GM12878 (cell line): ENCODE results near the gene ICA1. TPM values are rescaled to one million over a fixed set of nuclear protein-coding genes. Genes with fewer than 3 reads are reported as not detected.

Experiments
- ATAC-seq: fragments of 200-7000 bp; cut with Tn5 transposase; 3 replicates; pipeline ENCODE4 v1.9.1; 2020; ENCODE audit warnings: mild to moderate bottlenecking, moderate library complexity
- BruUV-seq: library from RNA; stranded (reverse); fragments of 400-500 nt; replicated peaks from 2 replicates; lab custom pipeline; 2021; lab: Mats Ljungman, UMichigan
- CTCF ChIA-PET: fragments of 300-600 bp; sonication (Branson Sonifier 250); formaldehyde crosslinking; extraction: SDS; loops from one replicate; lab custom pipeline; 2021; ENCODE audit warnings: inconsistent platforms; lab: Yijun Ruan, JAX
- POLR2A ChIA-PET: fragments of 350-600 bp; formaldehyde crosslinking; extraction: SDS; loops from one replicate; lab custom pipeline; 2021; ENCODE audit warnings: inconsistent platforms; lab: Charles Lee
- RAD21 ChIA-PET: fragments of 300-600 bp; sonication (Branson Sonifier 250); formaldehyde crosslinking; loops from one replicate; lab custom pipeline; 2023; ENCODE audit warnings: antibody characterized with exemption; ENCODE audit not compliant: unreplicated experiment; lab: Charles Lee
- SMC1A ChIA-PET: fragments of 300-600 bp; sonication (Branson Sonifier 250); formaldehyde crosslinking; loops from one replicate; lab custom pipeline; 2023; ENCODE audit not compliant: unreplicated experiment, uncharacterized antibody; lab: Charles Lee
- DNase-seq: peaks from one replicate; pipeline ENCODE4 v3.0.0-alpha.2; 2011; ENCODE audit warnings: low read depth, low spot score
- FAIRE-seq: peaks from 3 replicates; lab custom pipeline; 2011; peaks lifted over from hg19 to GRCh38; lab: Jason Lieb, UNC
- H2AFZ ChIP-seq: 2 replicates; pipeline ENCODE4 v1.6.0; 2011; ENCODE audit warnings: low read depth, low read length, control low read depth; ENCODE audit not compliant: control insufficient read depth
- H3K27ac ChIP-seq: 2 replicates; pipeline ENCODE4 v1.5.1; 2011; ENCODE audit warnings: control low read depth; ENCODE audit not compliant: control insufficient read depth, insufficient read depth
- H3K27me3 ChIP-seq, 2 experiments: replicated peaks in 1 of 2; 2 replicates each; pipeline versions ENCODE4 v1.6.0 to v1.6.1; 2011; ENCODE audit warnings: low read length in 1 of 2; ENCODE audit not compliant: control insufficient read depth in 2 of 2, insufficient read depth in 2 of 2
- H3K36me3 ChIP-seq, 2 experiments: 2 replicates each; pipeline ENCODE4 v1.5.1; 2011; ENCODE audit warnings: low read length in 1 of 2; ENCODE audit not compliant: control insufficient read depth in 2 of 2, insufficient read depth in 2 of 2
- H3K4me1 ChIP-seq: 2 replicates; pipeline ENCODE4 v1.6.1; 2011; ENCODE audit warnings: mild to moderate bottlenecking, low read length, moderate library complexity, mixed read lengths; ENCODE audit not compliant: control insufficient read depth, insufficient read depth
- H3K4me2 ChIP-seq: 2 replicates; pipeline ENCODE4 v1.6.0; 2011; ENCODE audit warnings: control low read depth; ENCODE audit not compliant: control insufficient read depth, insufficient read depth
- H3K4me3 ChIP-seq: fragments of 200-600 bp; sonication (generic); 2 replicates; pipeline ENCODE4 v1.5.1; 2016
- H3K79me2 ChIP-seq: 2 replicates; pipeline ENCODE4 v1.6.0; 2011; ENCODE audit warnings: low read length; ENCODE audit not compliant: control insufficient read depth, insufficient read depth
- H3K9ac ChIP-seq: 2 replicates; pipeline ENCODE4 v1.8.0; 2011; ENCODE audit warnings: low read length, control low read depth, mixed read lengths; ENCODE audit not compliant: control insufficient read depth, insufficient read depth
- H3K9me3 ChIP-seq: replicated peaks from 3 replicates; pipeline ENCODE4 v1.5.1; 2011; ENCODE audit warnings: mild to moderate bottlenecking, low read length; ENCODE audit not compliant: control insufficient read depth, insufficient read depth
- H4K20me1 ChIP-seq: 2 replicates; pipeline ENCODE4 v1.6.0; 2011; ENCODE audit not compliant: control insufficient read depth, insufficient read depth
- CREB1 ChIP-seq: IDR thresholded peaks from 2 replicates; pipeline ENCODE4 v1.6.1; 2012; ENCODE audit warnings: low read depth, mild to moderate bottlenecking, inconsistent platforms
- KDM1A ChIP-seq: fragments of 200-600 bp; sonication (generic); IDR thresholded peaks from 2 replicates; pipeline ENCODE4 v1.6.1; 2016; ENCODE audit warnings: borderline replicate concordance
- MTA2 ChIP-seq: fragments of 450-650 bp; IDR thresholded peaks from 2 replicates; pipeline ENCODE4 v1.6.1; 2016; ENCODE audit warnings: low read depth, mild to moderate bottlenecking, moderate library complexity
- NBN ChIP-seq: fragments of 450-650 bp; IDR thresholded peaks from 2 replicates; pipeline ENCODE4 v1.6.1; 2016
- PAX5 ChIP-seq: IDR thresholded peaks from 2 replicates; pipeline ENCODE4 v1.6.1; 2011; ENCODE audit warnings: low read depth, low read length, borderline replicate concordance
- RUNX3 ChIP-seq: IDR thresholded peaks from 2 replicates; pipeline ENCODE4 v1.6.1; 2012; ENCODE audit warnings: low read length, inconsistent platforms
- SIX5 ChIP-seq: IDR thresholded peaks from 2 replicates; pipeline ENCODE4 v1.6.1; 2011; ENCODE audit warnings: mild to moderate bottlenecking, low read depth, low read length, moderate library complexity; ENCODE audit not compliant: severe bottlenecking
- SPI1 ChIP-seq: IDR thresholded peaks from 2 replicates; pipeline ENCODE4 v1.6.1; 2011; ENCODE audit warnings: low read depth, mild to moderate bottlenecking, low read length, moderate library complexity, borderline replicate concordance; ENCODE audit not compliant: insufficient read depth
- STAT1 ChIP-seq: fragments of 450-650 bp; conservative IDR thresholded peaks from 2 replicates; pipeline ENCODE4 v1.6.1; 2014; ENCODE audit warnings: antibody characterized with exemption, mild to moderate bottlenecking
- SUPT20H ChIP-seq: IDR thresholded peaks from 2 replicates; pipeline ENCODE4 v1.6.1; 2011; ENCODE audit warnings: low read depth, mild to moderate bottlenecking, low read length, moderate library complexity, borderline replicate concordance; ENCODE audit not compliant: control insufficient read depth
- ZNF217 ChIP-seq: fragments of 450-650 bp; IDR thresholded peaks from 2 replicates; pipeline ENCODE4 v1.6.1; 2017; ENCODE audit warnings: antibody characterized with exemption, mild to moderate bottlenecking
- WGBS: methylation state at CpG from one replicate; pipeline ENCODE4 v1.1.6; 2016; ENCODE audit warnings: low lambda C conversion rate; ENCODE audit not compliant: insufficient replicate concordance, insufficient coverage; ENCODE audit errors: missing lambda C conversion rate; 5-methylcytosine and 5-hydroxymethylcytosine counted together
- in situ Hi-C: fragments of 300-500 bp; cut with MboI; formaldehyde crosslinking; loops from 9 replicates; pipeline ENCODE4 v1.14.3; 2018; ENCODE audit warnings: mixed read lengths
- intact Hi-C: fragments of 100-400 bp; cut with micrococcal nuclease; formaldehyde crosslinking; loops from one replicate; pipeline ENCODE4 v1.14.2; 2022; ENCODE audit not compliant: unreplicated experiment
- polyA plus RNA-seq, 11 experiments: library from polyadenylated mRNA; depleted of rRNA in 4 of 11; unstranded in 6 of 11; stranded (reverse) in 5 of 11; fragments of >200 nt; fragmentation: Nextera tagmentation in 4 of 11; fragmentation: Illumina TruSeq in 1 of 11; extraction: Ambion mirVana in 4 of 11; extraction: Trizol in 1 of 11; gene quantifications; 1 replicate in 1 of 11; 2 replicates in 10 of 11; pipeline versions ENCODE4 v1.2.1 to v1.2.3, GENCODE V29; 2011 to 2016; ENCODE audit warnings: inconsistent platforms in 2 of 11, missing spikeins in 2 of 11, low read depth in 1 of 11
- total RNA-seq, 4 experiments: library from RNA; depleted of rRNA in 3 of 4; stranded (reverse); fragments of >200 nt in 3 of 4; fragmentation: Illumina TruSeq in 1 of 4; extraction: Trizol in 1 of 4; gene quantifications; 2 replicates each; pipeline versions ENCODE4 v1.2.1 to v1.2.3, GENCODE V29; 2013 to 2021
- TF ChIP-seq, protein P1 (sequence below), 3 experiments: IDR thresholded peaks in 2 of 3; conservative IDR thresholded peaks in 1 of 3; 2 replicates each; pipeline ENCODE4 v1.5.1; 2011; ENCODE audit warnings: low read depth in 3 of 3, low read length in 3 of 3, mild to moderate bottlenecking in 3 of 3, control low read depth in 2 of 3, moderate library complexity in 2 of 3, inconsistent platforms in 1 of 3, mixed read lengths in 1 of 3; ENCODE audit not compliant: control insufficient read depth in 2 of 3, insufficient read depth in 1 of 3; ENCODE audit errors: extremely low read depth in 1 of 3
- TF ChIP-seq, protein P2 (sequence below): IDR thresholded peaks from 2 replicates; pipeline ENCODE4 v1.6.1; 2012; ENCODE audit warnings: low read depth, low read length, improper control_type of control experiment
- TF ChIP-seq, protein P3 (sequence below): IDR thresholded peaks from 2 replicates; pipeline ENCODE4 v1.6.1; 2012; ENCODE audit warnings: mild to moderate bottlenecking, low read depth, low read length

The ICA1 gene
- total and polyA plus RNA-seq, 10 of the 15 experiments (the other 5 are each of a cell fraction or from before 2014, with no cell fraction given), result 1.3 to 35.1 (median 3.3) TPM

GRCh38 chr7:8177109-8177933, 84.6 kb downstream of the ICA1 start:
- peaks cover 39% of the 10 kb centered on the region for H3K4me1 ChIP-seq
- FAIRE-seq, result no peak
- H3K27ac ChIP-seq, result peak overlapping the region; percentile 98
- ChIA-PET RAD21 (interaction anchor here (0.6 to 4.7 kb wide), 22 partner anchors 13 to 496 kb away, joined by 3 to 64 read pairs (median 6); partner anchors contain the start of gene GLCCI1), SMC1A (interaction anchor here (0.6 to 4.3 kb wide), 15 partner anchors 9 to 1584 kb away, joined by 3 to 32 read pairs (median 5); no protein-coding TSS in a partner anchor), POLR2A (interaction anchor here (0.6 to 3.6 kb wide), 11 partner anchors 12 to 538 kb away, joined by 3 to 35 read pairs (median 4); no protein-coding TSS in a partner anchor), CTCF (interaction anchor here (0.9 to 4.1 kb wide), 8 partner anchors 12 to 258 kb away, joined by 3 to 41 read pairs (median 6); no protein-coding TSS in a partner anchor)
- in situ Hi-C loops, result no loop called here
- peak overlapping the region; percentile 79 for H3K4me2 ChIP-seq
- 2% methylated on average over 4 of the region's 4 CpGs for whole genome bisulfite sequencing
- H3K9ac ChIP-seq, result peak overlapping the region; percentile 77
- intact Hi-C loops, result loop anchor here (2.0 kb wide), 1 partner anchor 357 kb away; no protein-coding TSS in a partner anchor
- no peak for DNase-seq
- H3K9me3 ChIP-seq, result peaks cover 4% of the 10 kb centered on the region
- ATAC-seq, result peak; percentile 64
- no peaks in the 10 kb centered on the region for H3K36me3 ChIP-seq
- H4K20me1 ChIP-seq, result no peaks in the 10 kb centered on the region
- TSS peak; percentile 89 for BruUV-seq
- H3K27me3 ChIP-seq, result no peaks in the 10 kb centered on the region
- peak overlapping the region; percentile 51; the same call in 1 of the 2 replicates for H2AFZ ChIP-seq
- H3K79me2 ChIP-seq, result no peaks in the 10 kb centered on the region; the same call in none of the 2 replicates
- peak overlapping the region; percentile 8; the same call in 1 of the 2 replicates for H3K4me3 ChIP-seq
- TF ChIP-seq, protein P1, sequence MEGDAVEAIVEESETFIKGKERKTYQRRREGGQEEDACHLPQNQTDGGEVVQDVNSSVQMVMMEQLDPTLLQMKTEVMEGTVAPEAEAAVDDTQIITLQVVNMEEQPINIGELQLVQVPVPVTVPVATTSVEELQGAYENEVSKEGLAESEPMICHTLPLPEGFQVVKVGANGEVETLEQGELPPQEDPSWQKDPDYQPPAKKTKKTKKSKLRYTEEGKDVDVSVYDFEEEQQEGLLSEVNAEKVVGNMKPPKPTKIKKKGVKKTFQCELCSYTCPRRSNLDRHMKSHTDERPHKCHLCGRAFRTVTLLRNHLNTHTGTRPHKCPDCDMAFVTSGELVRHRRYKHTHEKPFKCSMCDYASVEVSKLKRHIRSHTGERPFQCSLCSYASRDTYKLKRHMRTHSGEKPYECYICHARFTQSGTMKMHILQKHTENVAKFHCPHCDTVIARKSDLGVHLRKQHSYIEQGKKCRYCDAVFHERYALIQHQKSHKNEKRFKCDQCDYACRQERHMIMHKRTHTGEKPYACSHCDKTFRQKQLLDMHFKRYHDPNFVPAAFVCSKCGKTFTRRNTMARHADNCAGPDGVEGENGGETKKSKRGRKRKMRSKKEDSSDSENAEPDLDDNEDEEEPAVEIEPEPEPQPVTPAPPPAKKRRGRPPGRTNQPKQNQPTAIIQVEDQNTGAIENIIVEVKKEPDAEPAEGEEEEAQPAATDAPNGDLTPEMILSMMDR (IDR thresholded peaks at IDR 0.05 in 2 of 3, conservative IDR thresholded peaks at IDR 0.05 in 1 of 3; ENCODE audit: control insufficient read depth in 2 of 3, extremely low read depth in 1 of 3, insufficient read depth in 1 of 3, low read depth in 3 of 3, low read length in 3 of 3), result no peak
- TF ChIP-seq KDM1A (no peak), STAT1 (no peak), PAX5 (no peak), SPI1 (peak; percentile 97), NBN (peak; percentile 46; the same call in 1 of the 2 replicates), CREB1 (peak; percentile 81), SUPT20H (no peak), SIX5 (no peak), RUNX3 (peak; percentile 36; the same call in 1 of the 2 replicates), MTA2 (peak; percentile 89), ZNF217 (no peak; the same call in 1 of the 2 replicates)
- TF ChIP-seq, protein P2, sequence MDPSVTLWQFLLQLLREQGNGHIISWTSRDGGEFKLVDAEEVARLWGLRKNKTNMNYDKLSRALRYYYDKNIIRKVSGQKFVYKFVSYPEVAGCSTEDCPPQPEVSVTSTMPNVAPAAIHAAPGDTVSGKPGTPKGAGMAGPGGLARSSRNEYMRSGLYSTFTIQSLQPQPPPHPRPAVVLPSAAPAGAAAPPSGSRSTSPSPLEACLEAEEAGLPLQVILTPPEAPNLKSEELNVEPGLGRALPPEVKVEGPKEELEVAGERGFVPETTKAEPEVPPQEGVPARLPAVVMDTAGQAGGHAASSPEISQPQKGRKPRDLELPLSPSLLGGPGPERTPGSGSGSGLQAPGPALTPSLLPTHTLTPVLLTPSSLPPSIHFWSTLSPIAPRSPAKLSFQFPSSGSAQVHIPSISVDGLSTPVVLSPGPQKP, result no peak
- TF ChIP-seq, protein P3, sequence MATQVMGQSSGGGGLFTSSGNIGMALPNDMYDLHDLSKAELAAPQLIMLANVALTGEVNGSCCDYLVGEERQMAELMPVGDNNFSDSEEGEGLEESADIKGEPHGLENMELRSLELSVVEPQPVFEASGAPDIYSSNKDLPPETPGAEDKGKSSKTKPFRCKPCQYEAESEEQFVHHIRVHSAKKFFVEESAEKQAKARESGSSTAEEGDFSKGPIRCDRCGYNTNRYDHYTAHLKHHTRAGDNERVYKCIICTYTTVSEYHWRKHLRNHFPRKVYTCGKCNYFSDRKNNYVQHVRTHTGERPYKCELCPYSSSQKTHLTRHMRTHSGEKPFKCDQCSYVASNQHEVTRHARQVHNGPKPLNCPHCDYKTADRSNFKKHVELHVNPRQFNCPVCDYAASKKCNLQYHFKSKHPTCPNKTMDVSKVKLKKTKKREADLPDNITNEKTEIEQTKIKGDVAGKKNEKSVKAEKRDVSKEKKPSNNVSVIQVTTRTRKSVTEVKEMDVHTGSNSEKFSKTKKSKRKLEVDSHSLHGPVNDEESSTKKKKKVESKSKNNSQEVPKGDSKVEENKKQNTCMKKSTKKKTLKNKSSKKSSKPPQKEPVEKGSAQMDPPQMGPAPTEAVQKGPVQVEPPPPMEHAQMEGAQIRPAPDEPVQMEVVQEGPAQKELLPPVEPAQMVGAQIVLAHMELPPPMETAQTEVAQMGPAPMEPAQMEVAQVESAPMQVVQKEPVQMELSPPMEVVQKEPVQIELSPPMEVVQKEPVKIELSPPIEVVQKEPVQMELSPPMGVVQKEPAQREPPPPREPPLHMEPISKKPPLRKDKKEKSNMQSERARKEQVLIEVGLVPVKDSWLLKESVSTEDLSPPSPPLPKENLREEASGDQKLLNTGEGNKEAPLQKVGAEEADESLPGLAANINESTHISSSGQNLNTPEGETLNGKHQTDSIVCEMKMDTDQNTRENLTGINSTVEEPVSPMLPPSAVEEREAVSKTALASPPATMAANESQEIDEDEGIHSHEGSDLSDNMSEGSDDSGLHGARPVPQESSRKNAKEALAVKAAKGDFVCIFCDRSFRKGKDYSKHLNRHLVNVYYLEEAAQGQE, result no peak
